Caco-2 (cell line): ENCODE measurements around the gene ZC3H6. TPM values are rescaled to one million over a fixed set of nuclear protein-coding genes. Genes with fewer than 3 reads are reported as not detected.
"Not testable (repeated sequence)": the region's sequence is repeated elsewhere in the genome, so short reads cannot be mapped to it uniquely, and the experiment has no call there.

Experiments
- BruUV-seq: library from RNA; stranded (reverse); fragments of 400-500 nt; replicated peaks from 2 replicates; lab custom pipeline; 2021; lab: Mats Ljungman, UMichigan
- CTCF ChIA-PET: fragments of 300-600 bp; sonication (Branson Sonifier 250); formaldehyde crosslinking; loops from one replicate; lab custom pipeline; 2022; ENCODE audit warnings: antibody characterized with exemption; lab: Charles Lee
- POLR2A ChIA-PET: fragments of 300-600 bp; sonication (Branson Sonifier 250); formaldehyde crosslinking; loops from one replicate; lab custom pipeline; 2022; ENCODE audit warnings: antibody characterized with exemption; lab: Charles Lee
- DNase-seq, 2 experiments: peaks; one replicate each; pipeline versions ENCODE4 v3.0.0 to v3.0.0-alpha.2; 2020 to 2022
- H3K27me3 ChIP-seq: replicated peaks from 2 replicates; pipeline ENCODE4 v1.6.0; 2011; ENCODE audit warnings: low read length; ENCODE audit not compliant: control insufficient read depth, insufficient read depth
- H3K36me3 ChIP-seq: 2 replicates; pipeline ENCODE4 v1.5.1; 2011; ENCODE audit warnings: low read length; ENCODE audit not compliant: control insufficient read depth, insufficient read depth
- H3K4me1 ChIP-seq: fragments of 250-450 bp; sonication (Bioruptor Pico); 2 replicates; pipeline ENCODE4 v1.5.1; 2020; ENCODE audit warnings: mild to moderate bottlenecking
- H3K4me3 ChIP-seq: 2 replicates; pipeline ENCODE4 v1.5.1; 2011; ENCODE audit warnings: low read depth, mild to moderate bottlenecking, control low read depth, low read length
- H3K9me3 ChIP-seq: fragments of 250-450 bp; sonication (Bioruptor Pico); 2 replicates; pipeline ENCODE4 v1.5.1; 2020; ENCODE audit warnings: mild to moderate bottlenecking, moderate library complexity
- H3K27ac Mint-ChIP-seq: one replicate; pipeline ENCODE4 v1.8.0; 2022; ENCODE audit warnings: mixed read lengths; ENCODE audit not compliant: unreplicated experiment
- H3K27me3 Mint-ChIP-seq: one replicate; pipeline ENCODE4 v1.8.0; 2022; ENCODE audit warnings: mixed read lengths; ENCODE audit not compliant: insufficient read depth, unreplicated experiment
- H3K36me3 Mint-ChIP-seq: one replicate; pipeline ENCODE4 v1.8.0; 2022; ENCODE audit warnings: mild to moderate bottlenecking, mixed read lengths; ENCODE audit not compliant: insufficient read depth, unreplicated experiment
- H3K4me1 Mint-ChIP-seq: one replicate; pipeline ENCODE4 v1.8.0; 2022; ENCODE audit warnings: low read depth, mixed read lengths; ENCODE audit not compliant: unreplicated experiment
- H3K4me3 Mint-ChIP-seq: one replicate; pipeline ENCODE4 v1.8.0; 2022; ENCODE audit warnings: mild to moderate bottlenecking, moderate library complexity, mixed read lengths; ENCODE audit not compliant: unreplicated experiment
- H3K9me3 Mint-ChIP-seq: one replicate; pipeline ENCODE4 v1.8.0; 2022; ENCODE audit warnings: mixed read lengths; ENCODE audit not compliant: unreplicated experiment
- intact Hi-C: fragments of 100-400 bp; cut with micrococcal nuclease; formaldehyde crosslinking; loops from one replicate; pipeline ENCODE4 v1.10.0; 2022; ENCODE audit not compliant: unreplicated experiment
- total RNA-seq: library from RNA; stranded (reverse); gene quantifications from 2 replicates; pipeline ENCODE4 v1.2.3, GENCODE V29; 2022

The ZC3H6 gene
- total RNA-seq, 1 experiment from 2014 or later = 1.9 TPM

DNA sequence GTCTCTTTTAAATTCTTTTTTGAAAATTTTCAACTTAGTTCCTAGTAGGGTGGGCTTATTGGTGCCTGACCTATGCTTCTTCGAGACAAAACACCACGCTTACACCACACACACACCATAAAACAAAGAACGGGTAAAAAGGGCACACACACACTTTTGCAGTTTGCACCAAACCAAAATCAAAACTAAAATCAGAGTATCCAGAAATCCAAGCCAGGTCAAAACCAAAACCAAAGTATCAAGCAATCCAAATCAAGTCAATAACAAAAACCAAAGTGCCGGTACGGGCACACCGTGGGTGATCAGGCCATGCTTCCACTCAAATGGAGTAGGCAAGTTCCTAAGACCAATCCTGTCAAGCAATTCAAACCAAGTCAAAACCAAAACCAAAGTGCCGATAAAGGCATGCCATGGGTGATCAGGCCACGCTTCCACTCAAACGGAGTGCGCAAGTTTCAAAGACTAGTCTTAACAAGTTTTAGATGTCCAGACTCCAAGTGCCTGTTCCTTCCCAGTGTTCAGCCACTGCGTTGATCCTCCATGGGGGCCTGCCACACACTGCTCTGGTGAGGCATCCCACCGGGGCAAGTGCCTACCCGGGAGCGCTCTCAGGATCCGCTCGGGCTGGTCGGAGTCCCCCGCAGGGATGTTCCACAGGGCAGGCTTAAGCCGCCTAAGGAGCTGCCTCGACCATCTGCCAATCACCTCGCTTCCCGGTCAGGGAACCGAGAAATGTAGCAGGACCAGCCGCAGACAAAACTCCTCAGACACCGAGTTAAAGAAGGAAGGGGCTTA is 77.6 kb downstream of the ZC3H6 start:
- H3K36me3 Mint-ChIP-seq, H3K4me3 ChIP-seq, H3K27me3 Mint-ChIP-seq, H3K36me3 ChIP-seq, DNase-seq, intact Hi-C loops, H3K27ac Mint-ChIP-seq, H3K4me1 Mint-ChIP-seq, H3K4me3 Mint-ChIP-seq, H3K27me3 ChIP-seq, BruUV-seq, H3K9me3 ChIP-seq, H3K4me1 ChIP-seq, CTCF ChIA-PET, H3K9me3 Mint-ChIP-seq, POLR2A ChIA-PET: not testable (repeated sequence)

DNA sequence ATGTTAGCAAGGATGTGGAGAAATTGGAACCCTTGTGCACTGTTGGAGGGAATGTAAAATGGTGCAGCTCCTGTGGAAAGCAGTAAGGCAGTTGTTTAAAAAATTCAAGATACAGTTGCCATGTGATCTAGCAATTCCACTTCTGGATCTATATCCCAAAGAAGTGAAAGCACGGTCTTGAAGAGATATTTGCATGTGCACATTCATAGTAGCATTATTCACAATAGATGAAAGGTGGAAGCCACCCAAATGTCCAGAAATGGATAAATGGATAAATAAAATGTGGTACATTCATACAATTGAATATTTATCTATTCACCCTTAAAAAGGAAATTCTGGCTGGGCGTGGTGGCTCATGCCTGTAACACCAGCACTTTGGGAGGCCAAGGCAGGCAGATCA is 78.9 kb downstream of the ZC3H6 start:
- H3K9me3 Mint-ChIP-seq, H3K36me3 ChIP-seq, H3K4me3 ChIP-seq, H3K4me1 Mint-ChIP-seq, H3K36me3 Mint-ChIP-seq, H3K27me3 Mint-ChIP-seq, CTCF ChIA-PET, H3K27ac Mint-ChIP-seq, POLR2A ChIA-PET, H3K27me3 ChIP-seq, H3K4me3 Mint-ChIP-seq, H3K9me3 ChIP-seq, intact Hi-C loops, DNase-seq, H3K4me1 ChIP-seq, BruUV-seq: not testable (repeated sequence)

DNA sequence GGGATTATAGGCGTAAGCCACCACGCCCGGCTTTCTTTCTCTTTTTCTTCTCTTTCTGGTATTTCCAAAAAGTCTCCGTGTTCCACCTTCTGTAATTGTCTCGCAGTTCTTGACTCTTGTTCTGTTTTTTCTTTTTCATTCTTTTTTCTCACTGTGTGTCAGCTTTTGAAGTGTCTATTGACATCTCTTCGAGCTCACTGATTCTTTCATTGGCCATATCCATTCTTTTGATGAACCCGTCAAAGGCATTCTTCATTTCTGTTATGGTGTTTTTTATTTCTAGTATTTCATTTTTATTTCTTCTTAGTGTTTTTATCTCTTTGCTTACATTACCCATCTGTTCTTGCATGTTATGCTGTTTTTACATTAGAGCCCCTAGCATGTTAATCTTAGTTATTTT is 84.7 kb downstream of the ZC3H6 start:
- H3K27me3 Mint-ChIP-seq, H3K36me3 ChIP-seq, POLR2A ChIA-PET, BruUV-seq, H3K27me3 ChIP-seq, H3K4me3 ChIP-seq, CTCF ChIA-PET, H3K27ac Mint-ChIP-seq, DNase-seq, H3K4me1 ChIP-seq, H3K36me3 Mint-ChIP-seq, intact Hi-C loops, H3K4me1 Mint-ChIP-seq, H3K4me3 Mint-ChIP-seq, H3K9me3 ChIP-seq: not testable (repeated sequence)
- H3K9me3 Mint-ChIP-seq = peaks cover 10% of the 10 kb centered on the region

Other genes with a start within 250 kb of the ZC3H6 start
- 16.3 and 17.1 TPM in 2 replicates for gene TMEM87B, start 220.3 kb upstream of the ZC3H6 start, total RNA-seq
- 0.39 and 0.59 TPM in 2 replicates for gene FBLN7, start 137.2 kb upstream of the ZC3H6 start, total RNA-seq
- 17.6 and 19.9 TPM in 2 replicates for gene ZC3H8, start 20.6 kb upstream of the ZC3H6 start, total RNA-seq
- gene RGPD8, start 158.0 kb downstream of the ZC3H6 start, total RNA-seq = 17.5 and 23.1 TPM in 2 replicates
- 40.8 and 46.9 TPM in 2 replicates for gene TTL, start 206.6 kb downstream of the ZC3H6 start, total RNA-seq